Peyer's patch (tissue), 4 donors: ENCODE measurements around the gene SAMD13. TPM values are rescaled to one million over a fixed set of nuclear protein-coding genes. Genes with fewer than 3 reads are reported as not detected.

ENCODE experiments used
- DNase-seq, 3 donors: peaks; one replicate each; pipeline ENCODE4 v3.0.0-alpha.2; 2017 to 2019
- H3K27ac ChIP-seq, 4 donors: fragments of 200-600 bp; sonication (generic); one replicate each; pipeline ENCODE4 v1.5.1; 2016 to 2019
- H3K27me3 ChIP-seq, 2 donors: fragments of 200-600 bp; sonication (generic); one replicate each; pipeline ENCODE4 v1.5.1; 2019
- H3K36me3 ChIP-seq, 3 donors: fragments of 200-600 bp; sonication (generic); one replicate each; pipeline ENCODE4 v1.5.1; 2016 to 2019
- H3K4me1 ChIP-seq, 4 donors: fragments of 200-600 bp; sonication (generic); one replicate each; pipeline ENCODE4 v1.5.1; 2016 to 2019
- H3K4me3 ChIP-seq, 4 donors: fragments of 200-600 bp; sonication (generic); 1 replicate in 3 of 4; 2 replicates in 1 of 4; pipeline ENCODE4 v1.5.1; 2016 to 2019; ENCODE audit warnings: mild to moderate bottlenecking in 1 of 4
- H3K9me3 ChIP-seq, 4 donors: fragments of 200-600 bp; sonication (generic); one replicate each; pipeline ENCODE4 v1.5.1; 2016 to 2019; ENCODE audit warnings: mild to moderate bottlenecking in 1 of 4
- POLR2A ChIP-seq, 2 donors: fragments of 450-650 bp; IDR thresholded peaks; one replicate each; pipeline ENCODE4 v1.5.1; 2017; ENCODE audit warnings: antibody characterized with exemption in 2 of 2, mild to moderate bottlenecking in 2 of 2, moderate library complexity in 2 of 2
- small RNA-seq, 2 donors: library from RNA; depleted of rRNA; stranded (forward); fragments of <200 nt; gene quantifications; one replicate each; pipeline ENCODE3, GENCODE V24; 2016
- total RNA-seq, 4 donors: library from RNA; depleted of rRNA; stranded (reverse); fragments of >200 nt; gene quantifications; one replicate each; pipeline ENCODE4 v1.1.0, GENCODE V29; 2016
- TF ChIP-seq, protein P1 (sequence below), 6 experiments: fragments of 450-650 bp in 4 of 6; fragments of 200-600 bp in 2 of 6; sonication (generic) in 1 of 6; IDR thresholded peaks; one replicate each; pipeline ENCODE4 v1.5.1; 2017 to 2019; ENCODE audit warnings: antibody characterized with exemption in 6 of 6, mild to moderate bottlenecking in 3 of 6, moderate library complexity in 1 of 6

SAMD13 gene
- total RNA-seq, 4 donors from 2014 or later = 1.1 to 3.5 (median 2.3) TPM

- Histone ChIP-seq H3K4me3 (no peak overlapping the region), H3K9me3 (no peaks in the 10 kb centered on the region), H3K4me1 (no peaks in the 10 kb centered on the region), H3K27me3 (no peaks in the 10 kb centered on the region), H3K27ac (no peak overlapping the region), H3K36me3 (no peaks in the 10 kb centered on the region)
- no peak for DNase-seq
- TF ChIP-seq, protein P1, sequence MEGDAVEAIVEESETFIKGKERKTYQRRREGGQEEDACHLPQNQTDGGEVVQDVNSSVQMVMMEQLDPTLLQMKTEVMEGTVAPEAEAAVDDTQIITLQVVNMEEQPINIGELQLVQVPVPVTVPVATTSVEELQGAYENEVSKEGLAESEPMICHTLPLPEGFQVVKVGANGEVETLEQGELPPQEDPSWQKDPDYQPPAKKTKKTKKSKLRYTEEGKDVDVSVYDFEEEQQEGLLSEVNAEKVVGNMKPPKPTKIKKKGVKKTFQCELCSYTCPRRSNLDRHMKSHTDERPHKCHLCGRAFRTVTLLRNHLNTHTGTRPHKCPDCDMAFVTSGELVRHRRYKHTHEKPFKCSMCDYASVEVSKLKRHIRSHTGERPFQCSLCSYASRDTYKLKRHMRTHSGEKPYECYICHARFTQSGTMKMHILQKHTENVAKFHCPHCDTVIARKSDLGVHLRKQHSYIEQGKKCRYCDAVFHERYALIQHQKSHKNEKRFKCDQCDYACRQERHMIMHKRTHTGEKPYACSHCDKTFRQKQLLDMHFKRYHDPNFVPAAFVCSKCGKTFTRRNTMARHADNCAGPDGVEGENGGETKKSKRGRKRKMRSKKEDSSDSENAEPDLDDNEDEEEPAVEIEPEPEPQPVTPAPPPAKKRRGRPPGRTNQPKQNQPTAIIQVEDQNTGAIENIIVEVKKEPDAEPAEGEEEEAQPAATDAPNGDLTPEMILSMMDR (IDR thresholded peaks at IDR 0.05) = no peak
- no peak for TF ChIP-seq POLR2A (IDR thresholded peaks at IDR 0.05)
These were observed 88.7 kb downstream of the SAMD13 start for GRCh38 chr1:84390226-84390625.

DNA sequence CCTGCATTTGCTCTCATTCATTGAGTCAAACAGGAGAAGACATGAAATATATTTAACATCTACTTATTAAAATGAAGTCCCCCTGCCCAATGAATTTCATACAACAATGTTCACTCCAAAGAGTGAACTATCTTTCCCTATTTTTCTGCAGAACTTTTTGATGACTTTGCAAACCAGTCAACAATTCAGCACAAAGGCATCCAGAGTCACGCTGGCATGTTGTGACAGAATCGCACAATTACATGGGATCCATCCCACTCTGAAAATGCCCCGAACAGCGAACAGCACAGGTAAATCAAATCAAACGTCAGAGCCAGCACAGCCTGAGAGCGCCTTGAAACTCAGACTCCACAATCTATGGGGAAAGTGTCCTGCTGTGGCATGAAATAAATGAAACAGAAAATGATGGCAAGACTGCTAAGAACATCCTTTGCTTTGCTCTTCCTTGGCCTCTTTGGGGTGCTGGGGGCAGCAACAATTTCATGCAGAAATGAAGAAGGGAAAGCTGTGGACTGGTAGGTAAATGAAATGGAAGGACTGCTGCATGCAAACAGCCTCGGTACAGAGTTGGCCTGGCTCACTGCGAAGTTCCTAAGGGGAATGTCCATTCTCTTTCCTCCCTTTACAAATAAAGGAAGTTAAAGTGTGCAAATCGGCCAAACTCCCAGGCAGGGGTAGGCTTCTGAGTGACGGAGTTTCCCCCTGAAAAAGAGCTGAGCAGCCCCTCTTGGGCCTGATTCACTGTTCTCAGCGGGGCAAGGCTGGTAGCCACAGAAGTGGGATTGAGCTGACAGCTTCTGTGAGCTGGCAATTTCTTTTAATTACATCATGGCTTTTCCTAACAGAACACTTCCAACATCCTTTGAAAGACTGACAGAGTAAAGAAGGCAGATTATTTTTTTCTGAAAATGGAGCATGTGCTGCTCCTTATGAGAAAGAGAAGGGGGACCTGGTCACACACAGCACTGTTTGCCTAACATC is 97.0 kb downstream of the SAMD13 start, which contains the start of gene DNASE2B:
Gene DNASE2B (plus strand): TSS at position 310 of the 981 bp plus-strand sequence. CDS start 81 bp downstream, at position 391.
- Histone ChIP-seq H3K4me1 (no peaks in the 10 kb centered on the region), H3K9me3 (no peaks in the 10 kb centered on the region), H3K4me3 (no peak within 1 kb of the TSS), H3K27ac (no peak within 1 kb of the TSS), H3K36me3 (no peaks in the 10 kb centered on the region), H3K27me3 (no peaks in the 10 kb centered on the region)
- TF ChIP-seq, protein P1 (IDR thresholded peaks at IDR 0.05) = no peak
- TF ChIP-seq POLR2A (IDR thresholded peaks at IDR 0.05) = no peak
- DNase-seq = no peak

Small RNA genes lying within 50 kb of the gene (small RNA-seq; reads per million reads assigned to genes)
- gene RF00410 = 0 reads per million in 2 donors

Other genes with a start within 250 kb of the SAMD13 start
- gene PRKACB, start 157.4 kb upstream of the SAMD13 start, total RNA-seq = 10 to 100 TPM in 1 of 4 donors, 1 to 10 TPM in 3; 8.1 to 34.7 (median 8.8) TPM
- not detected for gene DNASE2B, start 96.8 kb downstream of the SAMD13 start, total RNA-seq
- 10 to 100 TPM; 12.1 to 37.1 (median 18.4) TPM for gene RPF1, start 177.6 kb downstream of the SAMD13 start, total RNA-seq
- 1 to 10 TPM in 2 of 4 donors, under 1 TPM in 1, not detected in 1; 0.18 to 1.9 (median 1.1) TPM for gene SPATA1, start 204.7 kb downstream of the SAMD13 start, total RNA-seq
- 10 to 100 TPM; 19.0 to 99.1 (median 67.9) TPM for gene GNG5, start 204.9 kb downstream of the SAMD13 start, total RNA-seq